ENCODE results near the gene PRPH2.

DNA sequence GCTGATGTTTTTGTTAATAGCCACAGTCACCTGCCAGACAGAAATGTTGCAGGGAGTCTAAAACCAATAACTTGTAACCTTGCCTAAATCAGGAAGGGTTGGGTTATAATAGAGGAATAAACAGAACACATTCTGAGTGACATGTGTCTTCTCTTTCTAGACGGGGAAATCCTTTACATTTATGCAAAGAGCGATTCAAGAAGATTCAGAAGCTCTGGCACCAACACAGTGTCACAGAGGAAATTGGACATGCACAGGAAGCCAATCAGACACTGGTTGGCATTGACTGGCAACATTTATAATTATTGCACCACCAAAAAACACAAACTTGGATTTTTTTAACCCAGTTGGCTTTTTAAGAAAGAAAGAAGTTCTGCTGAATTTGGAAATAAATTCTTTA lies 31.5 kb downstream of the PRPH2 start:
- TF ChIP-seq, protein P1, sequence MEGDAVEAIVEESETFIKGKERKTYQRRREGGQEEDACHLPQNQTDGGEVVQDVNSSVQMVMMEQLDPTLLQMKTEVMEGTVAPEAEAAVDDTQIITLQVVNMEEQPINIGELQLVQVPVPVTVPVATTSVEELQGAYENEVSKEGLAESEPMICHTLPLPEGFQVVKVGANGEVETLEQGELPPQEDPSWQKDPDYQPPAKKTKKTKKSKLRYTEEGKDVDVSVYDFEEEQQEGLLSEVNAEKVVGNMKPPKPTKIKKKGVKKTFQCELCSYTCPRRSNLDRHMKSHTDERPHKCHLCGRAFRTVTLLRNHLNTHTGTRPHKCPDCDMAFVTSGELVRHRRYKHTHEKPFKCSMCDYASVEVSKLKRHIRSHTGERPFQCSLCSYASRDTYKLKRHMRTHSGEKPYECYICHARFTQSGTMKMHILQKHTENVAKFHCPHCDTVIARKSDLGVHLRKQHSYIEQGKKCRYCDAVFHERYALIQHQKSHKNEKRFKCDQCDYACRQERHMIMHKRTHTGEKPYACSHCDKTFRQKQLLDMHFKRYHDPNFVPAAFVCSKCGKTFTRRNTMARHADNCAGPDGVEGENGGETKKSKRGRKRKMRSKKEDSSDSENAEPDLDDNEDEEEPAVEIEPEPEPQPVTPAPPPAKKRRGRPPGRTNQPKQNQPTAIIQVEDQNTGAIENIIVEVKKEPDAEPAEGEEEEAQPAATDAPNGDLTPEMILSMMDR (IDR thresholded peaks at IDR 0.05): no peak
- TF ChIP-seq, protein P2, sequence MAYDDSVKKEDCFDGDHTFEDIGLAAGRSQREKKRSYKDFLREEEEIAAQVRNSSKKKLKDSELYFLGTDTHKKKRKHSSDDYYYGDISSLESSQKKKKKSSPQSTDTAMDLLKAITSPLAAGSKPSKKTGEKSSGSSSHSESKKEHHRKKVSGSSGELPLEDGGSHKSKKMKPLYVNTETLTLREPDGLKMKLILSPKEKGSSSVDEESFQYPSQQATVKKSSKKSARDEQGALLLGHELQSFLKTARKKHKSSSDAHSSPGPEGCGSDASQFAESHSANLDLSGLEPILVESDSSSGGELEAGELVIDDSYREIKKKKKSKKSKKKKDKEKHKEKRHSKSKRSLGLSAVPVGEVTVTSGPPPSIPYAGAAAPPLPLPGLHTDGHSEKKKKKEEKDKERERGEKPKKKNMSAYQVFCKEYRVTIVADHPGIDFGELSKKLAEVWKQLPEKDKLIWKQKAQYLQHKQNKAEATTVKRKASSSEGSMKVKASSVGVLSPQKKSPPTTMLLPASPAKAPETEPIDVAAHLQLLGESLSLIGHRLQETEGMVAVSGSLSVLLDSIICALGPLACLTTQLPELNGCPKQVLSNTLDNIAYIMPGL (CRISPR knock-in tag; IDR thresholded peaks at IDR 0.05): no peak
- TF ChIP-seq CREB1 (CRISPR knock-in tag; IDR thresholded peaks at IDR 0.05) (no peak), ESRRA (CRISPR knock-in tag; IDR thresholded peaks at IDR 0.05; ENCODE audit: borderline replicate concordance) (no peak), ZNF219 (CRISPR knock-in tag; IDR thresholded peaks at IDR 0.05; ENCODE audit: borderline replicate concordance) (no peak)
- TF ChIP-seq, protein P3, sequence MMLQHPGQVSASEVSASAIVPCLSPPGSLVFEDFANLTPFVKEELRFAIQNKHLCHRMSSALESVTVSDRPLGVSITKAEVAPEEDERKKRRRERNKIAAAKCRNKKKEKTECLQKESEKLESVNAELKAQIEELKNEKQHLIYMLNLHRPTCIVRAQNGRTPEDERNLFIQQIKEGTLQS (CRISPR knock-in tag; conservative IDR thresholded peaks at IDR 0.05): no peak
- TF ChIP-seq, protein P4, sequence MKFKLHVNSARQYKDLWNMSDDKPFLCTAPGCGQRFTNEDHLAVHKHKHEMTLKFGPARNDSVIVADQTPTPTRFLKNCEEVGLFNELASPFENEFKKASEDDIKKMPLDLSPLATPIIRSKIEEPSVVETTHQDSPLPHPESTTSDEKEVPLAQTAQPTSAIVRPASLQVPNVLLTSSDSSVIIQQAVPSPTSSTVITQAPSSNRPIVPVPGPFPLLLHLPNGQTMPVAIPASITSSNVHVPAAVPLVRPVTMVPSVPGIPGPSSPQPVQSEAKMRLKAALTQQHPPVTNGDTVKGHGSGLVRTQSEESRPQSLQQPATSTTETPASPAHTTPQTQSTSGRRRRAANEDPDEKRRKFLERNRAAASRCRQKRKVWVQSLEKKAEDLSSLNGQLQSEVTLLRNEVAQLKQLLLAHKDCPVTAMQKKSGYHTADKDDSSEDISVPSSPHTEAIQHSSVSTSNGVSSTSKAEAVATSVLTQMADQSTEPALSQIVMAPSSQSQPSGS (CRISPR knock-in tag; IDR thresholded peaks at IDR 0.05; ENCODE audit: borderline replicate concordance, low read depth): no peak
- TF ChIP-seq, protein P5, sequence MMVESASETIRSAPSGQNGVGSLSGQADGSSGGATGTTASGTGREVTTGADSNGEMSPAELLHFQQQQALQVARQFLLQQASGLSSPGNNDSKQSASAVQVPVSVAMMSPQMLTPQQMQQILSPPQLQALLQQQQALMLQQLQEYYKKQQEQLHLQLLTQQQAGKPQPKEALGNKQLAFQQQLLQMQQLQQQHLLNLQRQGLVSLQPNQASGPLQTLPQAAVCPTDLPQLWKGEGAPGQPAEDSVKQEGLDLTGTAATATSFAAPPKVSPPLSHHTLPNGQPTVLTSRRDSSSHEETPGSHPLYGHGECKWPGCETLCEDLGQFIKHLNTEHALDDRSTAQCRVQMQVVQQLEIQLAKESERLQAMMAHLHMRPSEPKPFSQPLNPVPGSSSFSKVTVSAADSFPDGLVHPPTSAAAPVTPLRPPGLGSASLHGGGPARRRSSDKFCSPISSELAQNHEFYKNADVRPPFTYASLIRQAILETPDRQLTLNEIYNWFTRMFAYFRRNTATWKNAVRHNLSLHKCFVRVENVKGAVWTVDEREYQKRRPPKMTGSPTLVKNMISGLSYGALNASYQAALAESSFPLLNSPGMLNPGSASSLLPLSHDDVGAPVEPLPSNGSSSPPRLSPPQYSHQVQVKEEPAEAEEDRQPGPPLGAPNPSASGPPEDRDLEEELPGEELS (CRISPR knock-in tag; IDR thresholded peaks at IDR 0.05): no peak
